ENCODE measurements around the gene ARMC9. TPM values are rescaled to one million over a fixed set of nuclear protein-coding genes. Genes with fewer than 3 reads are reported as not detected.

ARMC9 gene
- total and polyA plus RNA-seq, 2 of the 13 experiments (the other 11 are each of a cell fraction or from before 2014, with no cell fraction given), result 9.1 to 12.8 TPM

DNA sequence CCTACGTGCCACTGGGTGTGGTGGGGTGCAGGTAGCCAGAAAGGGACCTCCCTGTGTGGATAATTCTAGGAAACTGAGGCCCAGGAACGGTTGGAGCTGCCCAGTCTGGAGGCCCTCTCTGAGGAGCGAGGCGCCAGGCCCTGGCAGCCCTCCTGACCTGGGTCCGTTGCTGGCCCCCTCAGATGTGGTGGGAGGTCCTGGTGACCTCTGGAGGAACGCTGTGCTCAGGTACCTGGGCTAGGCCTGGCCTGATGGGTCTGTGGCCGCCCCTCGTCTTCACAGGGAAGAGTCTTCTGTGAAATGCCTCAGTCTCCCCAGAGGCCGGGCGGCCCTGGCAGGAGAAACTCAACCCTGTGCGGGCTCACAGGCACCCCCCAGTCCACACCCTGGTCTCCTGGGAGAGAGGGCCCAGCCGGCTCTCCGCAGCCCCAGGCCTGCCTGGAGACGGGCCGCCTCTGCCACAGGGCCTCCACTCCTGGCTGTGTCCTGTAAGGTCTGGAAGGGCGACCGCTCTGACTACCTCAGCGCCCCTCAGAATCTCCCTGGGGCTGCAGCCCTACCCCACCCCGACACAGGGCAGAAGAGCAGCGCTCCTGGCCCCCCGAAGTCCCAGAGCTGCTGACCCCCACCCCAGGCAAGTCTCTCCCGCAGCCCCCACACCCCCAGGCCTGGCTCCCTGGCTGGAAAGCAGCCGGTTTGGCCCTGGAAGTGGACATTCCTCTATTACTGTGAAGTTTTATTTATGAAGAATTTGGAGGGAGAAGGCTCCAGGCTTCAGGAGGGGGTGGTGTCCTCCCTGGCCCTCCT is 200.8 kb downstream of the ARMC9 start:
- no peaks in the 10 kb centered on the region for H4K20me1 ChIP-seq (ENCODE audit: insufficient read depth, low read length)
- H3K9ac ChIP-seq (ENCODE audit: insufficient read depth, low read depth, low read length), result no peak overlapping the region
- in situ Hi-C loops (cut with HindIII; ENCODE audit: extremely low pct_ligation_motif_present, low pct_unique_long_range_greater_than_20kb) (loop anchor here (10.0 kb wide), 1 partner anchor 104 kb away; no protein-coding TSS in a partner anchor), intact Hi-C loops (cut with micrococcal nuclease; ENCODE audit: unreplicated experiment) (no loop called here)
- H3K27me3 ChIP-seq (ENCODE audit: control insufficient read depth in 1 of 2, insufficient read depth in 2 of 2, low read length in 2 of 2), result peaks cover 8 to 75% of the 10 kb centered on the region in 2 experiments
- no TSS peak for BruUV-seq (replicated peaks)
- no peak overlapping the region for H3K27ac ChIP-seq (ENCODE audit: extremely low read length, insufficient read depth, low read length)
- TF ChIP-seq ZNF441 (CRISPR knock-in tag; IDR thresholded peaks at IDR 0.05; ENCODE audit: borderline replicate concordance) (no peak), ADNP (CRISPR knock-in tag; IDR thresholded peaks at IDR 0.05) (no peak), ZNF225 (CRISPR knock-in tag; IDR thresholded peaks at IDR 0.05) (no peak), NFKB2 (CRISPR knock-in tag; IDR thresholded peaks at IDR 0.05; ENCODE audit: borderline replicate concordance) (no peak), DMTF1 (CRISPR knock-in tag; IDR thresholded peaks at IDR 0.05) (no peak), POLR2AphosphoS5 (IDR thresholded peaks at IDR 0.05; ENCODE audit: low read depth, low read length) (no peak), SNAI1 (CRISPR knock-in tag; IDR thresholded peaks at IDR 0.05; ENCODE audit: borderline replicate concordance) (no peak), PPARG (CRISPR knock-in tag; conservative IDR thresholded peaks at IDR 0.05) (no peak), PHF5A (CRISPR knock-in tag; IDR thresholded peaks at IDR 0.05; ENCODE audit: low read depth, unreplicated experiment) (no peak), GMEB1 (CRISPR knock-in tag; IDR thresholded peaks at IDR 0.05; ENCODE audit: borderline replicate concordance) (no peak), SMAD3 (CRISPR knock-in tag; IDR thresholded peaks at IDR 0.05) (no peak), BCL6 (CRISPR knock-in tag; IDR thresholded peaks at IDR 0.05) (no peak)
- no peaks in the 10 kb centered on the region for H3K9me3 ChIP-seq (ENCODE audit: low read length)
- no peaks in the 10 kb centered on the region for H3K36me3 ChIP-seq (replicated peaks in 1 of 2; ENCODE audit: control insufficient read depth in 1 of 2, insufficient read depth in 2 of 2, low read length in 2 of 2)
- peaks cover 24% of the 10 kb centered on the region for H3K4me1 ChIP-seq (ENCODE audit: insufficient read depth, low read length)
- ChIA-PET CTCF (ENCODE audit: low intra/inter-chr PET ratio, low total read pairs) (interaction anchor here (1.4 to 1.7 kb wide), 2 partner anchors 13 to 102 kb away, joined by 3 to 5 read pairs; no protein-coding TSS in a partner anchor), POLR2A (no interaction called here)
- FAIRE-seq (no peak), ATAC-seq (peak; percentile 15), DNase-seq (ENCODE audit: low spot score) (no peak)
- WGBS (ENCODE audit: low lambda C conversion rate), result 51% methylated on average over 13 of the region's 23 CpGs
- no peak overlapping the region for H2AFZ ChIP-seq (ENCODE audit: low read length)
- H3K4me2 ChIP-seq (ENCODE audit: low read depth, low read length), result no peak overlapping the region
- no peaks in the 10 kb centered on the region for H3K79me2 ChIP-seq (ENCODE audit: insufficient read depth, low read length)
- H3K4me3 ChIP-seq (replicated peaks in 1 of 3; ENCODE audit: insufficient read depth in 1 of 3, low read depth in 2 of 3, low read length in 3 of 3), result no peak overlapping the region

Data from HepG2 (cell line).